ENCODE results near the gene TBL3. TPM values are rescaled to one million over a fixed set of nuclear protein-coding genes. Genes with fewer than 3 reads are reported as not detected.

TBL3 gene
- total RNA-seq, 2 donors from 2014 or later = 39.3 to 78.3 TPM

- Mint-ChIP-seq H3K4me1 (ENCODE audit: low read depth in 2 of 2) (peaks cover 0 to 21% of the 10 kb centered on the region in 2 donors), H3K27ac (no peak overlapping the region), H3K9me3 (no peaks in the 10 kb centered on the region), H3K4me3 (no peak overlapping the region), H3K27me3 (no peaks in the 10 kb centered on the region), H3K36me3 (no peaks in the 10 kb centered on the region)
- ATAC-seq = no peak
- no peak for DNase-seq (ENCODE audit: low spot score)
These were observed 28.1 kb downstream of the TBL3 start for GRCh38 chr16:1999866-2000514.

- Mint-ChIP-seq H3K36me3 (no peaks in the 10 kb centered on the region), H3K27ac (no peak overlapping the region), H3K27me3 (no peaks in the 10 kb centered on the region), H3K9me3 (no peaks in the 10 kb centered on the region), H3K4me3 (no peak overlapping the region), H3K4me1 (ENCODE audit: low read depth in 2 of 2) (peaks cover 2 to 17% of the 10 kb centered on the region in 2 donors)
- ATAC-seq (no peak), DNase-seq (ENCODE audit: low spot score) (no peak)
These were observed 29.2 kb downstream of the TBL3 start for GRCh38 chr16:2001035-2001434.

GRCh38 chr16:2001456-2002355 lies 29.9 kb downstream of the TBL3 start:
- no peaks in the 10 kb centered on the region for H3K9me3 Mint-ChIP-seq
- H3K27me3 Mint-ChIP-seq = no peaks in the 10 kb centered on the region
- H3K4me1 Mint-ChIP-seq (ENCODE audit: low read depth in 2 of 2) = peaks cover 9 to 17% of the 10 kb centered on the region in 2 donors
- no peaks in the 10 kb centered on the region for H3K36me3 Mint-ChIP-seq
- DNase-seq (ENCODE audit: low spot score) (no peak), ATAC-seq (no peak)
- no peak overlapping the region for H3K4me3 Mint-ChIP-seq
- H3K27ac Mint-ChIP-seq = no peak overlapping the region

- ATAC-seq = no peak
- no peaks in the 10 kb centered on the region for H3K27me3 Mint-ChIP-seq
- no peaks in the 10 kb centered on the region for H3K9me3 Mint-ChIP-seq
- H3K36me3 Mint-ChIP-seq = no peaks in the 10 kb centered on the region
- DNase-seq (ENCODE audit: low spot score) = no peak
- peaks cover 15 to 20% of the 10 kb centered on the region in 2 donors for H3K4me1 Mint-ChIP-seq (ENCODE audit: low read depth in 2 of 2)
- no peak overlapping the region for H3K27ac Mint-ChIP-seq
- no peak overlapping the region for H3K4me3 Mint-ChIP-seq
These were observed 30.8 kb downstream of the TBL3 start for GRCh38 chr16:2002406-2003230.

- no peak overlapping the region for H3K4me3 Mint-ChIP-seq
- DNase-seq (ENCODE audit: low spot score) (no peak), ATAC-seq (no peak)
- no peaks in the 10 kb centered on the region for H3K9me3 Mint-ChIP-seq
- peaks cover 22 to 24% of the 10 kb centered on the region in 2 donors for H3K4me1 Mint-ChIP-seq (ENCODE audit: low read depth in 2 of 2)
- H3K27me3 Mint-ChIP-seq = no peaks in the 10 kb centered on the region
- H3K36me3 Mint-ChIP-seq = no peaks in the 10 kb centered on the region
- H3K27ac Mint-ChIP-seq = no peak overlapping the region
These were observed 31.5 kb downstream of the TBL3 start for GRCh38 chr16:2003231-2003826.

GRCh38 chr16:2003827-2004641 lies 32.2 kb downstream of the TBL3 start:
- ATAC-seq (peak; percentile 85 to 87), DNase-seq (ENCODE audit: low spot score) (peak; percentile 82)
- Mint-ChIP-seq H3K4me3 (no peak overlapping the region), H3K4me1 (ENCODE audit: low read depth in 2 of 2) (peaks cover 28% of the 10 kb centered on the region in 2 donors), H3K36me3 (no peaks in the 10 kb centered on the region), H3K9me3 (no peaks in the 10 kb centered on the region), H3K27me3 (no peaks in the 10 kb centered on the region), H3K27ac (no peak overlapping the region)

GRCh38 chr16:2004795-2005517 lies 33.1 kb downstream of the TBL3 start:
- H3K4me1 Mint-ChIP-seq (ENCODE audit: low read depth in 2 of 2) = peaks cover 28 to 30% of the 10 kb centered on the region in 2 donors

GRCh38 chr16:2005646-2006045 lies 33.8 kb downstream of the TBL3 start:
- ATAC-seq (no peak), DNase-seq (ENCODE audit: low spot score) (no peak)
- H3K4me3 Mint-ChIP-seq = peak overlapping the region; percentile 95
- H3K4me1 Mint-ChIP-seq (ENCODE audit: low read depth in 2 of 2) = peaks cover 32 to 37% of the 10 kb centered on the region in 2 donors
- H3K36me3 Mint-ChIP-seq = no peaks in the 10 kb centered on the region
- H3K27me3 Mint-ChIP-seq = no peaks in the 10 kb centered on the region
- H3K27ac Mint-ChIP-seq = no peak overlapping the region
- H3K9me3 Mint-ChIP-seq = no peaks in the 10 kb centered on the region

More at GRCh38 chr16:2004795-2005517, 33.1 kb downstream of the TBL3 start:
- H3K27ac Mint-ChIP-seq = no peak overlapping the region
- H3K27me3 Mint-ChIP-seq = no peaks in the 10 kb centered on the region
- no peak overlapping the region for H3K4me3 Mint-ChIP-seq
- ATAC-seq = no peak
- H3K9me3 Mint-ChIP-seq = no peaks in the 10 kb centered on the region
- no peaks in the 10 kb centered on the region for H3K36me3 Mint-ChIP-seq
- DNase-seq (ENCODE audit: low spot score) = no peak

GRCh38 chr16:2006317-2006716 lies 34.5 kb downstream of the TBL3 start:
- Mint-ChIP-seq H3K27me3 (no peaks in the 10 kb centered on the region), H3K4me3 (peak overlapping the region; percentile 95), H3K36me3 (no peaks in the 10 kb centered on the region), H3K4me1 (ENCODE audit: low read depth in 2 of 2) (peaks cover 32 to 37% of the 10 kb centered on the region in 2 donors), H3K9me3 (no peaks in the 10 kb centered on the region), H3K27ac (peak overlapping the region in 1 of 2 donors; percentile 63)
- no peak for ATAC-seq
- no peak for DNase-seq (ENCODE audit: low spot score)

- peak overlapping the region; percentile 81 to 86 for H3K27ac Mint-ChIP-seq
- no peaks in the 10 kb centered on the region for H3K9me3 Mint-ChIP-seq
- no peak for DNase-seq (ENCODE audit: low spot score)
- H3K4me1 Mint-ChIP-seq (ENCODE audit: low read depth in 2 of 2) = peaks cover 32 to 37% of the 10 kb centered on the region in 2 donors
- no peak for ATAC-seq
- no peaks in the 10 kb centered on the region for H3K36me3 Mint-ChIP-seq
- H3K4me3 Mint-ChIP-seq = peak overlapping the region; percentile 95
- H3K27me3 Mint-ChIP-seq = no peaks in the 10 kb centered on the region
These were observed 35.4 kb downstream of the TBL3 start for GRCh38 chr16:2007081-2007836.

GRCh38 chr16:2008009-2008526 lies 36.2 kb downstream of the TBL3 start:
- Mint-ChIP-seq H3K27ac (peak overlapping the region; percentile 81 to 86), H3K4me1 (ENCODE audit: low read depth in 2 of 2) (peaks cover 30 to 37% of the 10 kb centered on the region in 2 donors), H3K4me3 (peak overlapping the region; percentile 95), H3K27me3 (no peaks in the 10 kb centered on the region), H3K36me3 (no peaks in the 10 kb centered on the region), H3K9me3 (no peaks in the 10 kb centered on the region)
- no peak for ATAC-seq
- no peak for DNase-seq (ENCODE audit: low spot score)
